SK-N-SH treated with all-trans-retinoic acid at 6 μM for 48 hours (cell line): ENCODE measurements around the gene KIF23.

ENCODE experiments used
- CREB5 ChIP-seq: fragments of 250-450 bp; sonication (Bioruptor Pico); IDR thresholded peaks from 2 replicates; pipeline ENCODE4 v1.5.1; 2020; ENCODE audit warnings: low read depth, mild to moderate bottlenecking, moderate library complexity
- CSRNP3 ChIP-seq: fragments of 250-450 bp; sonication (Bioruptor Pico); IDR thresholded peaks from 2 replicates; pipeline ENCODE4 v1.5.1; 2021; ENCODE audit warnings: mild to moderate bottlenecking, moderate library complexity
- PATZ1 ChIP-seq: fragments of 250-450 bp; sonication (Bioruptor Pico); IDR thresholded peaks from 2 replicates; pipeline ENCODE4 v1.8.0; 2020; ENCODE audit warnings: mild to moderate bottlenecking, moderate library complexity, borderline replicate concordance
- POU6F1 ChIP-seq: fragments of 250-450 bp; sonication (Bioruptor Pico); IDR thresholded peaks from 2 replicates; pipeline ENCODE4 v1.8.0; 2021; ENCODE audit warnings: low read depth, mild to moderate bottlenecking, moderate library complexity, borderline replicate concordance
- RARB ChIP-seq: fragments of 250-450 bp; sonication (Bioruptor Pico); IDR thresholded peaks from 2 replicates; pipeline ENCODE4 v1.8.0; 2021; ENCODE audit warnings: mild to moderate bottlenecking, moderate library complexity
- SNAI2 ChIP-seq: fragments of 250-450 bp; sonication (Bioruptor Pico); IDR thresholded peaks from 2 replicates; pipeline ENCODE4 v1.5.0; 2020; ENCODE audit warnings: mild to moderate bottlenecking, moderate library complexity
- TOX ChIP-seq: fragments of 250-450 bp; sonication (Bioruptor Pico); IDR thresholded peaks from 2 replicates; pipeline ENCODE4 v1.8.0; 2021; ENCODE audit warnings: mild to moderate bottlenecking, moderate library complexity, borderline replicate concordance
- ZC3H10 ChIP-seq: fragments of 250-450 bp; sonication (Bioruptor Pico); IDR thresholded peaks from 2 replicates; pipeline ENCODE4 v1.5.1; 2021; ENCODE audit warnings: mild to moderate bottlenecking, moderate library complexity
- ZFP3 ChIP-seq: fragments of 250-450 bp; sonication (Bioruptor Pico); IDR thresholded peaks from 2 replicates; pipeline ENCODE4 v1.5.0; 2020; ENCODE audit warnings: mild to moderate bottlenecking, moderate library complexity
- ZFP30 ChIP-seq: fragments of 450-650 bp; formaldehyde crosslinking; IDR thresholded peaks from 2 replicates; pipeline ENCODE4 v1.5.0; 2022; ENCODE audit warnings: mild to moderate bottlenecking, moderate library complexity
- ZNF565 ChIP-seq: fragments of 450-650 bp; formaldehyde crosslinking; conservative IDR thresholded peaks from 2 replicates; pipeline ENCODE4 v1.5.0; 2020; ENCODE audit warnings: low read depth, mild to moderate bottlenecking, moderate library complexity
- ZNF70 ChIP-seq: fragments of 450-650 bp; formaldehyde crosslinking; IDR thresholded peaks from 2 replicates; pipeline ENCODE4 v1.5.0; 2020; ENCODE audit warnings: mild to moderate bottlenecking, moderate library complexity
- ZNF8 ChIP-seq: fragments of 450-650 bp; formaldehyde crosslinking; IDR thresholded peaks from 2 replicates; pipeline ENCODE4 v1.5.0; 2020; ENCODE audit warnings: mild to moderate bottlenecking, moderate library complexity

- TF ChIP-seq ZNF8 (CRISPR knock-in tag), result no peak
- no peak for TF ChIP-seq ZC3H10 (CRISPR knock-in tag)
- TF ChIP-seq SNAI2 (CRISPR knock-in tag), result no peak
- TF ChIP-seq POU6F1 (CRISPR knock-in tag), result no peak
- no peak for TF ChIP-seq PATZ1 (CRISPR knock-in tag)
- no peak for TF ChIP-seq CREB5 (CRISPR knock-in tag)
- no peak for TF ChIP-seq ZNF70 (CRISPR knock-in tag)
- TF ChIP-seq TOX (CRISPR knock-in tag), result no peak
- TF ChIP-seq ZFP30 (CRISPR knock-in tag), result no peak
- TF ChIP-seq CSRNP3 (CRISPR knock-in tag), result no peak
- no peak for TF ChIP-seq ZFP3
- no peak for TF ChIP-seq ZNF565 (CRISPR knock-in tag)
- TF ChIP-seq RARB (CRISPR knock-in tag), result no peak
Observed at GRCh38 chr15:69497667-69498066, 83.5 kb downstream of the KIF23 start.
